Measurements from ENCODE around the gene RET. TPM values are rescaled to one million over a fixed set of nuclear protein-coding genes. Genes with fewer than 3 reads are reported as not detected.

Gene RET
- total and polyA plus RNA-seq, 2 of the 8 experiments (the other 6 are each of a cell fraction or from before 2014, with no cell fraction given) = 6.7 to 8.4 TPM

- TF ChIP-seq GABPA (IDR thresholded peaks at IDR 0.05; ENCODE audit: borderline replicate concordance, insufficient read depth, low read length) (no peak), EP300 (IDR thresholded peaks at IDR 0.05; ENCODE audit: borderline replicate concordance in 1 of 2, low read depth in 2 of 2, low read length in 2 of 2) (no peak), KDM5A (IDR thresholded peaks at IDR 0.05; ENCODE audit: low read length) (no peak)
Measured at GRCh38 chr10:43099928-43100327, 23.1 kb downstream of the RET start (continued).

Measured in H1 (cell line).